ENCODE measurements around the gene N4BP3. TPM values are rescaled to one million over a fixed set of nuclear protein-coding genes. Genes with fewer than 3 reads are reported as not detected.

The N4BP3 gene
- total RNA-seq, 2 donors from 2014 or later = 0.24 to 0.85 TPM

- no peaks in the 10 kb centered on the region for H3K9me3 ChIP-seq
- no peak for TF ChIP-seq CTCF (IDR thresholded peaks at IDR 0.05)
- H3K27me3 ChIP-seq = no peaks in the 10 kb centered on the region
- no peaks in the 10 kb centered on the region for H3K36me3 ChIP-seq
- H3K4me1 ChIP-seq = no peaks in the 10 kb centered on the region
- DNase-seq (ENCODE audit: low spot score) = no peak
- no peak overlapping the region for H3K27ac ChIP-seq
- no peak overlapping the region for H3K4me3 ChIP-seq
Observed at GRCh38 chr5:178106086-178106485, 7.2 kb upstream of the N4BP3 start.

GRCh38 chr5:178106556-178107239 is 6.6 kb upstream of the N4BP3 start:
- DNase-seq (ENCODE audit: low spot score) = no peak
- no peak for TF ChIP-seq CTCF (IDR thresholded peaks at IDR 0.05)

GRCh38 chr5:178107756-178108310 is 5.5 kb upstream of the N4BP3 start:
- no peak for TF ChIP-seq CTCF (IDR thresholded peaks at IDR 0.05)
- DNase-seq (ENCODE audit: low spot score) = no peak

More at GRCh38 chr5:178106556-178107239, 6.6 kb upstream of the N4BP3 start:
- Histone ChIP-seq H3K4me3 (no peak overlapping the region), H3K27ac (no peak overlapping the region), H3K27me3 (no peaks in the 10 kb centered on the region), H3K4me1 (no peaks in the 10 kb centered on the region), H3K9me3 (no peaks in the 10 kb centered on the region), H3K36me3 (no peaks in the 10 kb centered on the region)

GRCh38 chr5:178108446-178108845 is 4.9 kb upstream of the N4BP3 start:
- no peak for DNase-seq (ENCODE audit: low spot score)
- H3K4me1 ChIP-seq = no peaks in the 10 kb centered on the region
- TF ChIP-seq CTCF (IDR thresholded peaks at IDR 0.05) = no peak
- peaks cover 0 to 4% of the 10 kb centered on the region in 2 donors for H3K27me3 ChIP-seq
- H3K36me3 ChIP-seq = no peaks in the 10 kb centered on the region
- H3K9me3 ChIP-seq = peaks cover 0 to 6% of the 10 kb centered on the region in 2 donors
- H3K4me3 ChIP-seq = no peak overlapping the region
- H3K27ac ChIP-seq = no peak overlapping the region

More at GRCh38 chr5:178107756-178108310, 5.5 kb upstream of the N4BP3 start:
- H3K4me1 ChIP-seq = no peaks in the 10 kb centered on the region
- no peak overlapping the region for H3K27ac ChIP-seq
- no peak overlapping the region for H3K4me3 ChIP-seq
- no peaks in the 10 kb centered on the region for H3K36me3 ChIP-seq
- H3K9me3 ChIP-seq = peaks cover 0 to 5% of the 10 kb centered on the region in 2 donors
- peaks cover 0 to under 1% of the 10 kb centered on the region in 2 donors for H3K27me3 ChIP-seq

GRCh38 chr5:178108966-178109365 is 4.4 kb upstream of the N4BP3 start:
- H3K4me3 ChIP-seq = no peak overlapping the region
- no peak overlapping the region for H3K27ac ChIP-seq
- TF ChIP-seq CTCF (IDR thresholded peaks at IDR 0.05) = no peak
- no peak for DNase-seq (ENCODE audit: low spot score)
- peaks cover 0 to 5% of the 10 kb centered on the region in 2 donors for H3K4me1 ChIP-seq
- H3K36me3 ChIP-seq = no peaks in the 10 kb centered on the region
- H3K27me3 ChIP-seq = peaks cover 0 to 10% of the 10 kb centered on the region in 2 donors
- H3K9me3 ChIP-seq = peaks cover 0 to 6% of the 10 kb centered on the region in 2 donors

Data from right atrium auricular region (tissue), 2 donors.